Neural progenitor cell (in vitro differentiated cells): ENCODE results near the gene UQCR11.

Experiments used
- CTCF ChIP-seq: fragments of 200-600 bp; sonication (generic); IDR thresholded peaks from 2 replicates; pipeline ENCODE4 v1.5.1; 2017; ENCODE audit warnings: antibody characterized with exemption, mild to moderate bottlenecking
- EZH2 ChIP-seq: fragments of 200-600 bp; sonication (generic); IDR thresholded peaks from 2 replicates; pipeline ENCODE4 v1.6.1; 2017; ENCODE audit warnings: antibody characterized with exemption, mild to moderate bottlenecking, moderate library complexity

DNA sequence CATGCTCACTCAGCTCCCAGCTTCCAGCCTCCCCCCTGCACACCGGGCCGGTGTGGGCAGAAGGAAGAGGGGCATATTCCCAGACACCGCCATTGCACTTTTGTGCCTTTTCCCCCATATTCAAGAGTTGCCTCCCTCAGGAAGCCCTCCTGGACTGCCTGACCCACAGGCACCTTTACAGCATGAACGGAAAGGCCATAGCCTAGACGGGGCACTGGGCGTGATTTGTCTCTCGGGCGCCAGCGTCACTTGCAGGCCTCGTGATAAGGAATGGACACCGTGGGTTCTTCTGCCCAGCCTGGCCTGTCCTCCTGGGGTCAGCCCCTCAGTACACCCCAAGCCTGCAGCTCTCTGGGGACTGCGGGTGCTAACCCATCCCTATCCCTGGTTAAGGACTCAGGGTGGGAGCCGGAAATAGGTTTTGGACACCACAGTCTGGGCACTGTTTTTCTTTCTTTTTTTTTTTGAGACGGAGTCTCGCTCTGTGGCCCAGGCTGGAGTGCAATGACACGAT lies 933 bp upstream of the UQCR11 start:
- TF ChIP-seq CTCF (no peak), EZH2 (no peak)
